HT1080 (cell line): ENCODE data around the gene MYORG. TPM values are rescaled to one million over a fixed set of nuclear protein-coding genes. Genes with fewer than 3 reads are reported as not detected.

Experiments
- DNase-seq: peaks from one replicate; pipeline ENCODE4 v3.0.0-alpha.2; 2015; ENCODE audit warnings: low read depth
- total RNA-seq: library from RNA; depleted of rRNA; stranded (reverse); fragments of >200 nt; shearing (Covaris generic); gene quantifications from 2 replicates; pipeline ENCODE4 v1.2.3, GENCODE V29; 2014

MYORG gene
- total RNA-seq, 1 experiment from 2014 or later = 3.5 TPM

DNA sequence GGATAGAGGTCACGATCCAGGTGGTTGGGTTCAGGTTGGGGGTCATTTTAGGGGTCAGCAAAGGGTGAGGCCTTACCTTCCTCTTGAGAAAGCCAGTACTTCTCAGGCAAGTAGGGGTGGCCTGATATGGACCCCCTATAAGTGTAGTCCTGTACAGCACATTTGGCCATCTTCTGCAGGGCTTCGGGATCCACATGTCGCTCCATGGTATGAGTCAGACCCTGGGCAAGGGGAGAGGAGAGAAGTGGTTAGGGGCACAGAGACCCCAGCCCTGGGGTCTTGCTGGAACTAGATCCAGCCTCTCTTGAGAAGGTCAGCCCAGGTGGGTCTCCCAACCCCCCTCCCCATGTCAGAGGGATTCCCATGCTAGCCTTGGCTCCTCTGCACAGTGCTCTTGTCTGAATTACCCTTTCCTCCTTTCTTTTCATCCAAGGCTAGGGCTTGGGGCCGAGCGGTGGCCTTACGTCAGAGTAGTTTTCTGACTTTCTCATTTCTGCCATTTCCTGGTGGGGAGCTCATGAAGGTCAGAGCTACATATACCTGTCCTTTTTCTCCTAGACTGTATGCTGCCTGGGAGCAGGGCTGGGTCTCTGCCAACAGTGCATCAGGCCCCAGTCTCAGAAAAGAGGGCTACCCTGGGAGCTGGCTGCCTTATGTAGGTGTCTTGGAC, 9.0 kb upstream of the MYORG start:
- DNase-seq = no peak

DNA sequence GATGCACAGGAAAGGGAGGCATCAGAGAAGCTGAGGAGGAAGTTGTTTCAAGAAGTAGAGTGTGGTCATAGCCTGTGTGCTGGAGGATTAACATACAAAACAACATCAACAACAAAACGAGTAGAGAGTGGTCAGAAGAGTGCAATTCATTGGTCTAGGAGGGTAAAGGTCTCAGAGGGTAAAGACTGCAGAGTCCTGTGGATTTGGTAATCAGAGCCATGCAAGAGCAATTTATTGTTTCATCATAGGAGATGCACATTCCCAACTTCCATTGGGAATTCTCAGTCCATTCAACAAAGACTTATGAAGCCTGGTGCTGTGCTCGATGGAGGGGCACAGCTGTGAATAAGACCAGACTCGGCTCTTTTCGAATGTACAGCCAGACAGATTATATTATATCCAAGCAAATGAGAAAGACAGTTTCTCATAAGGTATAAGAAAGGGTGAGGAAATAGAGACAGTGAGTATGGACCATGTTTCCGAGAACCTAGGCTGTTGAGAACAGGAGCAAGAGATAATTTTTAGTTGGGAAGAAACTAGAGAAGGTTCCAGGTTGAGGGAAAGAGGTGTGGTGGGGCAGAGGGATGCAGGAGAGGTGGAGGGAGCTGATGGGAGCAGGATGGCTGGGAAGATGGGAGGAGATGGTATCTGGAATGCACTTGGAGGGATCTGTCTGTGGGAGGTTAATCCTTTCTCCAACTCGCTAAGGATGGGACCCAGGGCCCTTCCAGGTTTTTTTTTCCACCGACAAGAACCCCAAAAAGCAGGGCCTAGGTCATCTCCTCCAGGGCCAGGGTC, 7.9 kb upstream of the MYORG start:
- DNase-seq = no peak

DNA sequence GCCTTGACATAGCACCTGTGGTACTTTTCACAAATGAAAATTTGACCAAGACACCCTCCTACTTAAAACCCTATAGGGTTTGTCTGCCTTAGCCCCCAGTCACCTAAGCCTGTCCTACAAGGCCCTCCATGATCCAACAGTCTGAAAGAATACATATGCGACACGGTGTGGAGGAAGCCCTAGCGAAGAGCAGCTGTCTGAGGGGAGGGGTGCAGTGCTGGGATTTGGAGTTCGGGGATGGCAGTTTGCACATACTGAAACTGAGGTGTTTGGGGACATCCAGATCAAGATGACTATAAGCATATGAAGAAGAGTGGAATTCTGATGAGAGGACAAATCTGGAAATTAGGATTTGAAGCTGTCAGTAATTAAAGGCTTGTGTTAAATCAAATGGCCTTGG, 7.2 kb upstream of the MYORG start:
- no peak for DNase-seq

- no peak for DNase-seq
These were observed 6.2 kb upstream of the MYORG start for GRCh38 chr9:34382879-34383278.

GRCh38 chr9:34382054-34382453, 5.4 kb upstream of the MYORG start:
- no peak for DNase-seq

DNA sequence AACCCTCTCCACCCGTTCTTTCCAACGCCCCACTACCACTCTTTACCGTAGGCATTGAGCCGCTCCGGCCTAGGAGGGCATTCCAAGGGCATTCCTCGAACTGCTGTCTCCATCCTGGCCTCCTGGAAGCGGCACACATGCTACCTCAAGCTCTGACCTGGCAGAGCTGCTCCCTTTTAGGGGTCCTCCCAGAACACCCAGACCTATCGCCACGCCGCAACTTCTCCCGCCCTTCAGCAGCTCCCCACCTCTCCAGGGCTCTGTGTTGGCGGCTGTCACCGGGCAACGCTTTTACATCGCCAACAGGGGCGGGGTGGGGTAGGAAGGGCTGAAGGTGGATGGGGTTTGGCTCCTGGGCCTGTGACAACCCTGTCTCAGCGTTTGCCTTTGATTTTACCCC, 4.6 kb upstream of the MYORG start:
- DNase-seq = no peak

DNA sequence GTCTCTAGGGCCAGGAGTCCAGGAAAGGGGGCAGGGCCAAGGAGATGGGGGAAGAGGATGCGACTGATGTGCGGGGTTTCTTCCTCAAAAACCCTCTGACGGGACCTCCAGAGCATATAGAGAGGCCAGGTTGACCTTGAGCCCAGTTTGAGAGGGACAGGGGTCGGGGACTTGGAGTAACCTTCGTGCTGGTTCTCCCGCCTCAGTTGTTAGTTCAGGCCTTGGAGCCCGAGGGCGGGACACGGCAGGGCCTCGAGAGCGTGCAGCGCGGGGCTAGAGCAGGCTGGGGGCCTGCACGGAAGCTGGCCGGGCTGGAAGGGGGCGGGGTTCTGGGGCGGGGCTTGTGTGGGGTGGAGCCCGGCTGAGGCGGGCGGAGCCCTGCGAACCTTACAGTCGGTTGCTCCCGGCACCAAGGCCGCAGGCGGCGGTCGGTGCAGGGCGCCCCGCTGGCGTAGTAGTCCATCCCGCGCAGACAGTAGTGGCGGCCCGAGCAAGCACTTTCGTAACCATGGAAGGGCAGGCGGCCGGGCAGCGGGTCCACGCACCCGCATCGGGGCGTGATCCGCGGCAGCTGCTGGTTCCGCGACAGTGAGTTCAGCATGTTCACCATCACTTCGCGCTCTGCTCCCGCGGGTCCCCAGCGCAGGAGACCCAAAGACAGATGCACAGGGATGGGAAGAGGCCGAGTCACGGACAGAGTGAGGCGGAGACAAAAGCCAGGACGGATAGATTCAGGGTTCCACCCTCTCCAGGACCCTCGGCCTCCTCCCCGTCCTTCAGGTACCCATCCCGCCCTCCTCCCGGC, 4.0 kb upstream of the MYORG start:
- DNase-seq = no peak

DNA sequence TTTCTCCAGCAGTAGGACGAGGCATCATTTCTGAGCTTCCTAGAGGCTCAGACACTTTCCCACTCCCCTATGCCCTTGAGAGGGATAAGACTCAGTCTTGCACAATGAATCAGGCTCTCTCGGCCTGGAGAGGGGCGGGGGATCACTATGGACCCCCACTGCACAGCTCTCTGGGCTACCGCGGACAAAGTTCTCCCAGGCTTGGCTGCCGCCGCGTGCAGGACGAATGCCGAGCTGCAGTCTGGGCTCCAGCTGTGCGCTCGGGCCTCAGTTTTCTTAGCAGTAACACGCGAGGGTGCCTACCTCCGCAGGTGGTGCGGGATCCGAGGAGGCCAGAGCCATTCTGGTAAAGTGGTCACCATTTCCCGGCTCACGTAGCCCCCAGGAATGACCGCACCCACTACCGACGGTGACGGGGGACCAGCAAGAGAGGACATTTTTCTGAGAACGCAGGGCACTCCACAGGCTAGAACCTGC, 3.4 kb upstream of the MYORG start:
- no peak for DNase-seq

DNA sequence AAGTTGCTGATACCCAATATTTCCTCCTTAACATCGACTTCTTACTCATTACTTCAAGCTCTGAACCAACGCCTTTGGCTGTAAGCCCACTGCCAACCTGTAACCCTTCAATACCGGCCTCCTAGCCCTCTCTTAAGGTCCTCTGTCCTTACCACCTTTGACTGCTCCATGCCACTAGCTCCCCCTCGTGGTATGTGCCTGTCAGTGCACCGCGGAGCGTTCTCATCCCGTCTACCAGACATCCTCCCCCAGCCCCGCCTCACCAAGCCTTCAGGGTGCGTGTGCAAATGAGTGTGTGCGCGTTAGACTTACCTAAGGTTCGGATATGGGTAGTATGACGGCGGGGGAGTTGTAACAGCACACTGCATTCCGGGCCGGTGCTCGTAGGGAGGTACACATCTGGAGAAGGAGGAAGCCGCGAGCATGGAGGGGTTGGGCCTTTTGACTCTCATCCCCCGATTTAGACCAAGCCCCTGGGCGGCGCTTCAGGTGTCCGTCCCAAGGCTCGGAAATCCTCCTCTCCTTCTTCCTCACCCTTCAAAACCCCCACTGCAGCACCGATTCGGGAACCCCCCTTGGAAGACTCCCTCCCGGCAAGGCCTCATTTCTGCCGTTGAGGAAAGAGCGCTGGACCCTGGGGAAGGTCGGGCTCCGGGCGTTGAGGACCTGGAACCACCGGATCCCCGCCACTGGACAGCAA, 2.8 kb upstream of the MYORG start:
- DNase-seq = peak; percentile 82

GRCh38 chr9:34378376-34379060, 1.8 kb upstream of the MYORG start:
- no peak for DNase-seq

GRCh38 chr9:34377404-34377746, 677 bp upstream of the MYORG start:
- DNase-seq = no peak

DNA sequence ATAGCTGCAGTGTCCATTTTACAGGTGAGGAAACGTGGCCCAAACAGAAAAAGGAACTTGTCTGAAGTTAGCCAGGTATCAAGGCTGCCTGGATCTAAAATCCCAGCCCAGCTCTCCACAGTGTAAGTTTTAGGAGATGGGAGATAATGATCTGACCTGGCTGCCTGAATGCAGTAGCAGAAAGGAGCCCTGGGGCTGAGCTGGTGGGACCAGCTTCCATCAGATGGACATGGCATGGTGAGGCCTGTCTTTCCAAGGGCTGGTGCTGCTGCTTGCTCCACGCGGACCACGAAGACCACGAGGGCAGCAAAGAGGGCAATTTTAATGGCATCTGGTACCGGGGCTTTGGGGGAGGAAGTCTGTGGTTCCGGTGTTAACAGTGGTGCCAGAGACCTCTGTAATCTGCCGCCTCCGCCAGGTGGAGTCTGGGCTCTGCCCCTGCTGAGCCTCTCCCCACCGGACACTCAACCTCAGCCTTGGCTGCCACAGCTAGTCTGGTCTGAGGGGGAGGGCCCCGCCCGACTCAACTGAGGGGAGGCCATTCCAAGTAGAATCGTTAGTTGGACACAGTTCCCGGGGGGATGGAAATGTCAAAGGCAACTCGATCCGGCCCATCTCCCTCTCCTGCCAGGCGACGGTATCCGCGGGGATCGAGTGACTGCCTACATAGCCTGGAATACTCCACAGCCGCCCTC, 650 bp downstream of the MYORG start:
- DNase-seq = peak; percentile 60

GRCh38 chr9:34374905-34375552, 1.7 kb downstream of the MYORG start:
- no peak for DNase-seq

DNA sequence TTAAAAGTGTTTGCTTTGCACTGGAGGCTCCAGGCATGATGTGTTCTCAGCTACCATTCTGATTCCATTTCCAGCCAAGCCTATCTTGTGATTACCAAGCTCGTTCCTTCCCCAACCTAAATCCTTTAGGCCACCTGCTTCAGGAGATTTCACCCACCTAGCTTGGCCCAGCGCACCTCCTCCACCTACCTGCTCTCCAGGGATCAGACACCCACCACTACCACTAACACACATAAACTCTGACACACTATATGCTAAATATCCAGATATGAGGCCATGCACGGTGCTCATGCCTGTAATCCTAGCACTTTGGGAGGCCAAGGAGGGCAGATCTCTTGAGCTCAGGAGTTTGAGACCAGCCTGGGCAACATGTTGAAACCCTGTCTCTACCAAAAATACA, 2.4 kb downstream of the MYORG start:
- no peak for DNase-seq

DNA sequence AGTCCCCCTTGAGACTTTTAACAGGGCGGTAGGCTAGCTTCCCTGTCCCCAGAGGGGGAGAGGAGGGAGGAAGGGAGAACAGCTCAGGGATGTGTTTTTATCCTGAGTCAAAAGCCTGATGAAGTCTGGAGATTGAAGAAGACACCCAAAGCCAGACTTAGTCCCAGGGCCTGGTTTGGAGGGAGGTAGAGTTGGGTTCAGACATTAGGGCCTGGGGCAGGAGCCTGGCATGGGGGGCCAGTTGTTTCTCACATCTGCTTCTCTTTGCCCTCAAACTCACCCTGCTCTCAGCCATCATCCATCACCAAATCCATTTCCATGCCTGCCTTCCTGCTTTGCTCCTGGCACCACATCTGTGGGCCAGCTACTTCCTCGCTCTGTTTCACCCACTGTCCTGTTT, 2.9 kb downstream of the MYORG start:
- DNase-seq = no peak

DNA sequence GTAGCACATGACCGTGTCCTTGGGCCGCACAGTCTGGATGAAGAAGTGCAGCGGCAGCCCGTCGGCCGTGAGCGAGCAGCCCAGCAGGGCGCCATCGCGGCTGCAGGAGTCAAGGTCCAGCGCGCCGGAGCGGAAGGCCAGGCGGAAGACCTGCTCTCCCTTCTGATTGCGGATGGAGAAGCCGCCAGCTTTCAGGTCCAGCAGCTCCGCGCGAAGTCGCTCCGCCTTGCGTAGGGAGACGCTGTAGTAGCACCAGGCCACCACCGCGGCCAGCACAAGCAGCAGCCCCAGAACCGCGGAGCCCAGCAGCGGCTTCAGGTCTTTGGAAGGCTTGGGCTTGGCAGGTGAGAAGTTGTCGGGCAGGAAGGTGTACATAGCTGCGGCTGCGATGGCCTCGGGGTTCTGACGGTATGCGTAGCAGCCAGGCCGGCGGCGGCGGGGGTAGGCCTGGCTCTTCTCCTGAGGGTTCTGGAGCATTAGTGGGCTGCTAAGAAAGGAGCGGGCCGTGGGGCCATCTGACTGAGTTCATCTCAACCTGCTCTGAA, 4.2 kb downstream of the MYORG start:
- DNase-seq = no peak

- no peak for DNase-seq
These were observed 4.7 kb downstream of the MYORG start for GRCh38 chr9:34371886-34372466.

DNA sequence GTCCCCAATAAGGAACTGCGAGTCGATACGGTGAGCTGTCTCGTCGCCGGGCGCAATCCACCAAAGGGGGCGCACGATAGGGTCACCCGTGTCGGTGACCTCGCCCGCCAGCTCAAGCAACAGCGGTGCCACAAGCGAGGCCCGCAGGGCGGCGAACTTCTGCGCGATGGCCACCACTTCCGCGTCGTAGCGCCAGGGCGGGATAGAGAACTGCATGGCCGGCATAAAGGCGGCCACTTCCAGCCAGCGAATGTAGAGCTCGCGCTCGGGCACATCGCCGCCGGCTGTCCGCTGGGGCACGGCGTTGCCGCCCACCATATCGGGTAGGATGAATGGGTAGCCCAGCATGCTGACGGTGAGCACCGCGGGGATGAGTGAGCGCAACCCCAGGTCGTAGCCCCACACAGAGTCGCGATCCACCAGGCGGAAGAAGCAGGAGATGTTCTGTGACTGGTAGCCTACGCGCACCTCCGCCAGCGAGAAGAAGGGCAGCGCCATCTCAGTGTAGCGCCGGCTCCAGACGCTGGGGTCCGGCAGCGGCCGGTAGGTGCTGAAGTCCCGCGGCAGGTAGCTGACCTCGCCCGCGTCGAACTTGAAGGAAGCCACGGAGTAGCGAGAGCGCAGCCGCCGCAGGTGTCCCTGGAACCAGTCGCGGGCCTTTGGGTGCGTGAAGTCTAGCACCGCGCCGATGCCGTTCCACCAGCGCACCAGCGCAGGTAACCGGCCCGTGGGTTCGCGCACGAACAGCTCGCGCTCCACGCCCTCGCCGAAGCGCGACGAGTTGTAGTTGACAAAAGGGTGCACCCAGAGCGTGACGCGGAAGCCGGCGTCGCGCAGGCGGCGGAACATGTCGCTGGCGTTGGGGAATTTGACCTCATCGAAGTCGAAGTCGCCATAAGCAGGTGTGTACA, 5.5 kb downstream of the MYORG start:
- DNase-seq = no peak
